Calu3 (cell line): Measurements from ENCODE around the gene DLEC1. TPM values are rescaled to one million over a fixed set of nuclear protein-coding genes. Genes with fewer than 3 reads are reported as not detected.

Source experiments
- BruUV-seq: library from RNA; stranded (reverse); fragments of 400-500 nt; replicated peaks from 2 replicates; lab custom pipeline; 2021; lab: Mats Ljungman, UMichigan
- CTCF ChIA-PET: fragments of 300-600 bp; sonication (Branson Sonifier 250); formaldehyde crosslinking; loops from one replicate; lab custom pipeline; 2022; ENCODE audit warnings: antibody characterized with exemption; lab: Charles Lee
- DNase-seq: peaks from one replicate; pipeline ENCODE4 v3.0.0; 2022
- H3K27ac Mint-ChIP-seq: one replicate; pipeline ENCODE4 v1.8.0; 2022; ENCODE audit warnings: mixed read lengths; ENCODE audit not compliant: unreplicated experiment
- H3K27me3 Mint-ChIP-seq: one replicate; pipeline ENCODE4 v1.8.0; 2022; ENCODE audit warnings: mixed read lengths; ENCODE audit not compliant: unreplicated experiment
- H3K36me3 Mint-ChIP-seq: one replicate; pipeline ENCODE4 v1.8.0; 2022; ENCODE audit warnings: mild to moderate bottlenecking, moderate library complexity, mixed read lengths; ENCODE audit not compliant: insufficient read depth, unreplicated experiment
- H3K4me1 Mint-ChIP-seq: one replicate; pipeline ENCODE4 v1.8.0; 2022; ENCODE audit warnings: mild to moderate bottlenecking, low read depth, mixed read lengths; ENCODE audit not compliant: unreplicated experiment
- H3K4me3 Mint-ChIP-seq: one replicate; pipeline ENCODE4 v1.8.0; 2022; ENCODE audit warnings: mild to moderate bottlenecking, low read depth, moderate library complexity, mixed read lengths; ENCODE audit not compliant: unreplicated experiment
- H3K9me3 Mint-ChIP-seq: one replicate; pipeline ENCODE4 v1.8.0; 2022; ENCODE audit warnings: low read depth, mixed read lengths; ENCODE audit not compliant: unreplicated experiment
- CTCF ChIP-seq: fragments of 200-600 bp; IDR thresholded peaks from one replicate; pipeline ENCODE4 v1.8.0; 2022; ENCODE audit warnings: antibody characterized with exemption; ENCODE audit not compliant: unreplicated experiment
- intact Hi-C: fragments of 100-400 bp; cut with micrococcal nuclease; formaldehyde crosslinking; loops from one replicate; pipeline ENCODE4 v1.10.0; 2022; ENCODE audit not compliant: unreplicated experiment
- total RNA-seq: library from RNA; stranded (reverse); gene quantifications from 2 replicates; pipeline ENCODE4 v1.2.3, GENCODE V29; 2022

DLEC1 gene
- total RNA-seq, 1 experiment from 2014 or later: 0.28 TPM

- Mint-ChIP-seq H3K27me3 (no peaks in the 10 kb centered on the region), H3K27ac (no peak overlapping the region), H3K36me3 (no peaks in the 10 kb centered on the region), H3K4me1 (peaks cover 10% of the 10 kb centered on the region), H3K4me3 (no peak overlapping the region), H3K9me3 (no peaks in the 10 kb centered on the region)
- no peak for TF ChIP-seq CTCF
- intact Hi-C loops: no loop called here
- CTCF ChIA-PET: no interaction called here
- BruUV-seq: no TSS peak
- no peak for DNase-seq
Measured at GRCh38 chr3:38017445-38018295, 21.3 kb upstream of the DLEC1 start.

- no peak for DNase-seq
- Mint-ChIP-seq H3K27me3 (no peaks in the 10 kb centered on the region), H3K4me1 (peaks cover 14% of the 10 kb centered on the region), H3K27ac (no peak overlapping the region), H3K4me3 (no peak overlapping the region), H3K36me3 (peaks cover under 1% of the 10 kb centered on the region), H3K9me3 (no peaks in the 10 kb centered on the region)
- CTCF ChIA-PET: no interaction called here
- intact Hi-C loops: no loop called here
- TF ChIP-seq CTCF: no peak
- BruUV-seq: no TSS peak
Measured at GRCh38 chr3:38018296-38019266, 20.4 kb upstream of the DLEC1 start.

DNA sequence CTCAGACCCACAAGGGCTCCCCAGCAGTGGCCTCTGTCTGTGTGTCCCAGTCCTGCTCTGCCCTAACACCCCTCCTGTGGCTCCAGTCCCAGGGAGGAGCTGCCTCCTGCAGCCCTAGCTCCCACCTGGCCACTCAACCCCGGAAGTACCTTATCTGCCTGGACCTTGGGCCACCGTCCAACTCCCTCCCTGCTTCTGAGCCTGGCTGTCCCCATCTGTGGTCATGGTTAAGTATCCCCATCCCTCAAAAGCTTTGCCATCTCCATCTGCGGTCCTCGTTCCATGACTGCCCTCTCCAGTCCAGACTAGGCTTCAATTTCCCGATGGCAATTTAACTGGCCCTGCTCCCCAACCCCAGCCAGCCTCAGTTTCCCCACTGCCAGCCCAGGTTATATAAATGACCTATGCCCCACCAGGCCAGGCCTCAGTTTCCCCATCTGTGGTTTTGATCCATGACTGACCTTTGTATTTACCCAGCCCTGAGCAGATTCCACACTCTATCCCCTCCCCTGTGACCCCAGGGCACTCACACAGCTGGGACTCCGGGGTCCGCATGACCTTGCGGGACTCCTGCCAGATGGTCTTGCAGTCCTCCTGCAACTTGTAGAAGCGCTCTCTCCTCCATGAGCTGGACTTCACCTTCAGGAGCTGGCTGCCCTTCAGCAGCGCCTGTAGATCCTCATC lies 19.2 kb upstream of the DLEC1 start:
- Mint-ChIP-seq H3K4me1 (peaks cover 19% of the 10 kb centered on the region), H3K4me3 (no peak overlapping the region), H3K27me3 (no peaks in the 10 kb centered on the region), H3K27ac (no peak overlapping the region), H3K36me3 (peaks cover 12% of the 10 kb centered on the region), H3K9me3 (no peaks in the 10 kb centered on the region)
- DNase-seq: no peak
- intact Hi-C loops: no loop called here
- BruUV-seq: no TSS peak
- no peak for TF ChIP-seq CTCF
- CTCF ChIA-PET: no interaction called here

- Mint-ChIP-seq H3K27ac (no peak overlapping the region), H3K36me3 (peaks cover 18% of the 10 kb centered on the region), H3K9me3 (no peaks in the 10 kb centered on the region), H3K4me1 (peaks cover 21% of the 10 kb centered on the region), H3K4me3 (no peak overlapping the region), H3K27me3 (no peaks in the 10 kb centered on the region)
- CTCF ChIA-PET: no interaction called here
- no peak for TF ChIP-seq CTCF
- BruUV-seq: no TSS peak
- intact Hi-C loops: no loop called here
- DNase-seq: no peak
Measured at GRCh38 chr3:38020342-38020726, 18.7 kb upstream of the DLEC1 start.
